ENCODE measurements around the gene CISD3.
A peak's percentile ranks its signal among the peaks of the same experiment; 100 is the strongest.

CISD3 gene

DNA sequence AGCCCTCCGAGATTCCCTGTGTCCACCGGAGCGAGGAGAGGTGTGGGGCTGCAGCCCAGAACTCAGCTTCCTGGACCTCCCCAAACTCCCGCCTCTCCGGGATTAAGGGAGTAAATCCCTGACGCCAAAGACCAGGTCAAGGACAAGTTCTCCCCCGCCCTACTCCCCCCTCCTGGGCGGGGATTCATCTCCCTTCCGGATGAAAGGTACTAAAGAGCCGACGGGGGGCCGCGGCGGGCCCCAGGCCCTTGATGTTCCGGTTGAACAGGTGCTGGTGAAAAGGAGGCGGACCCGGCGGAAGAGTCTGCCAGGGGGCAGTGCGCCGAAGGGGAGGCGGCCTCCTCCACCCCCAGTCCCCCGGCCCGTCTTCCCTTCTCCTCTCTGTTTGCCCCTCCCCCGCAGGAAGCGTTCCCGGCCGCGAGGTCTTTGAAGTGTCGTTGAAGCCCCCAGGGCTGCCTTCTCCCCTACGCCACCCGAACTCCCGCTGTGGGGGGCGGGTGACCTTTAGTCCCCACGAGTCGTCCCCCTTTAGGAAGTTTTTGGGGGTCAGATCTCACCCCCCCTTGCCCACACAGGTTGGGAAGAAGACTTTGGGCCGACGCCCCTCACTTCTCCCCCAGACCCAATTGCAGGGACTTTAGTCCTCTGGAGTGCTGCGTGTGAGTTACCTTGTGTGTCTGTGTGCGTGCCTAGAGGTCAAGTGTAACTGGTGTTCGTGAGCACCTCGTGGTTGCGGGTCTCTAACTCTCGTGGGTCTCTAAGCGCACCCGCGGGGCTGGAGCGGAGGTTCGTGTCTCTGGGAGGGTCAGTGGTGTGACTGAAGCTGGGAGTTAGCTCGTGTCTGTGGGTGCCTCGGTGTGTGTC lies 26.2 kb upstream of the CISD3 start:
- H3K27me3 Mint-ChIP-seq (ENCODE audit: low read depth): no peaks in the 10 kb centered on the region
- H3K4me1 Mint-ChIP-seq (ENCODE audit: low read depth): peaks cover 58% of the 10 kb centered on the region
- H3K36me3 Mint-ChIP-seq (ENCODE audit: low read depth): peaks cover 18% of the 10 kb centered on the region
- H3K9me3 Mint-ChIP-seq: no peaks in the 10 kb centered on the region
- H3K4me3 Mint-ChIP-seq: peak overlapping the region; percentile 98
- H3K27ac Mint-ChIP-seq: peak overlapping the region; percentile 100

DNA sequence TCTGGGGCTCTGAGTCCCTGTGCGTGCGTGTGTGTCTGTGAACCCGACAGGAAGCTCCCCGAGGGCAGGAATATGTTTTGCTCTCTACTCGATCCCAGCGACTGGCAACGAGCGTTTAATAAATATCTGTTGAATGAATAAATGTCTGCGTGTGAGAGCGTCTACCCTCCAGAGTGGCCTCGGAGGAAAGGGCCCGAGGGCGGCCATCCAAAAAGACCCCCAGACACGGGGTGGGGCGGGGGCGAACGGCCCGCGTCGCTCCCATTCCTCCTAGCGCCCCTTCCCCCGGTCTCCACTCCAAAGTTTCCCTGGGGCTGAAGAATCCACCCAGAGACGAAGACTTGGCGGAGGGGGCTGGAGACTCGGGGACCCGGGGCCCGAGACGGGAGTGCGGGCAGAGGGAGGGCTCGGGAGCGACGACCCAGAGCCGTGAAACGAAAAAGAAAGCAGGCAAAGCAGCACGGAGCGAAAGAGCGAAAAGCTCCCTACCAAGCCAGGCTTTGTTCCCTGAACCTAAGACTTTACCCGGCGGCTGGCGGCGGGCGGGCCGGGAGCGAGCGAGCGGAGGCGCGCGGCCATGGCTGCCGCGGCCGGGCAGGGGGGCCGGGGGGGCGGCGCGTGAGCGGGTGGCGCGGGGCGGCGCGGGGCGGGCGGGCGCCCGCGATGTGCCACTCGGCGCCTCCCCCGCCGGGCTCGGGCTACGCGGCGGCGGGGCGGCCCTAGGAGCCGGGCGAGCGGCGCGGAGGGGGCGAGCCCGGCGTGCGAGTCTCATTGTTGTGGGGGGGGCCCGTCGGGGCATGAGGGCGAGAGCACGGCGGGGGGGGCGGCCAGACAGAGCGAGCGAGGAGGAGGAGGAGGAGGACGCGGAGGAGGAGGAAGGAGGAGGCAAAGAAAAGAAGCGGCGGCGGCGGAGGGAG lies 25.3 kb upstream of the CISD3 start, which contains the start of gene MLLT6:
MLLT6 (plus strand) TSS at position 668 of the 917 bp plus-strand sequence. CDS start 360 bp downstream, outside the sequence.
- Mint-ChIP-seq H3K36me3 (ENCODE audit: low read depth) (peaks cover 24% of the 10 kb centered on the region), H3K27ac (peak within 1 kb of the TSS; percentile 100), H3K4me3 (peak within 1 kb of the TSS; percentile 98), H3K27me3 (ENCODE audit: low read depth) (no peaks in the 10 kb centered on the region), H3K4me1 (ENCODE audit: low read depth) (peaks cover 58% of the 10 kb centered on the region), H3K9me3 (no peaks in the 10 kb centered on the region)

GRCh38 chr17:38705523-38705802 lies 24.7 kb upstream of the CISD3 start:
- Mint-ChIP-seq H3K9me3 (no peaks in the 10 kb centered on the region), H3K27me3 (ENCODE audit: low read depth) (no peaks in the 10 kb centered on the region), H3K4me3 (peak overlapping the region; percentile 64), H3K36me3 (ENCODE audit: low read depth) (peaks cover 28% of the 10 kb centered on the region), H3K27ac (no peak overlapping the region), H3K4me1 (ENCODE audit: low read depth) (peaks cover 60% of the 10 kb centered on the region)

DNA sequence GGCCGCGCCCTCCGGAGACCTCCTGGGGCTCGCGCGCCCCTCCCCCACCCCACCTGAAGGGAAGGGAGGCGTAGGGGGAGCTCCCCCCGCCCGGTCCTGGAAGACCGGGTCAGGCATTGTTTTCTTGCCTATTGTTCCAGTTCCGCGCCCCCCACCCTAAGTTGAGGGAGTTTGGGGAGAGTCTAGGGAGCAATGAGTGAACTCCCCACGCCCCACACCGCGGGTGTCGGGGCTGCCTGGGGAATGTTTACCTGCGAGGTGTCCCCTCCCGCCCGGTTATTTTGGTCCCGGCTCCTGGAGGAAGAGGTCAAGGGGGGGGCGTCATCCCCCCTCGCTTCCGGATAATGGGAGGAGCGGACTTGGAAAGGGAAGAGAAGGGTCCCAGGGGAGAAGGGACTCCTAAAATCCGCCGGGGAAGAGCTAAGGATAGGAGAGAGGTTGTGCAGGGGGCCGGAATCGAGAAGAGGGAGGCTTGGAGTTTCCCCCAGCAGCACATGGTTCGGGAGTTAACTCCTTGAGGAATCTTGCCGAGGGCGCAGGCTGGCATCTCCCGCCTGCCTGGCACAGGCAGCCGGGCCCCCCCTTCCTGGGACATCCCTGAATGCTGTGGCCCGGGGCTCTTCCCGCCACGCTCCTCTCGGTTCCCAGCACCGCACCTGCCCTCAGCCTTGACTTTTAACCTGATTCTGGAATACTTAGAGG lies 24.2 kb upstream of the CISD3 start:
- no peaks in the 10 kb centered on the region for H3K9me3 Mint-ChIP-seq
- H3K27me3 Mint-ChIP-seq (ENCODE audit: low read depth): no peaks in the 10 kb centered on the region
- H3K4me3 Mint-ChIP-seq: peak overlapping the region; percentile 93
- H3K36me3 Mint-ChIP-seq (ENCODE audit: low read depth): peaks cover 31% of the 10 kb centered on the region
- H3K4me1 Mint-ChIP-seq (ENCODE audit: low read depth): peaks cover 61% of the 10 kb centered on the region
- H3K27ac Mint-ChIP-seq: peak overlapping the region; percentile 85

GRCh38 chr17:38706505-38707216 lies 23.5 kb upstream of the CISD3 start:
- Mint-ChIP-seq H3K36me3 (ENCODE audit: low read depth) (peaks cover 35% of the 10 kb centered on the region), H3K27me3 (ENCODE audit: low read depth) (no peaks in the 10 kb centered on the region), H3K4me1 (ENCODE audit: low read depth) (peaks cover 58% of the 10 kb centered on the region), H3K27ac (peak overlapping the region; percentile 84), H3K4me3 (peak overlapping the region; percentile 93), H3K9me3 (no peaks in the 10 kb centered on the region)

GRCh38 chr17:38707678-38708351 lies 22.3 kb upstream of the CISD3 start:
- Mint-ChIP-seq H3K4me3 (peak overlapping the region; percentile 93), H3K36me3 (ENCODE audit: low read depth) (peaks cover 35% of the 10 kb centered on the region), H3K4me1 (ENCODE audit: low read depth) (peaks cover 52% of the 10 kb centered on the region), H3K9me3 (no peaks in the 10 kb centered on the region), H3K27me3 (ENCODE audit: low read depth) (no peaks in the 10 kb centered on the region), H3K27ac (peak overlapping the region; percentile 20)

- no peaks in the 10 kb centered on the region for H3K9me3 Mint-ChIP-seq
Observed at GRCh38 chr17:38709104-38709820, 20.9 kb upstream of the CISD3 start.

DNA sequence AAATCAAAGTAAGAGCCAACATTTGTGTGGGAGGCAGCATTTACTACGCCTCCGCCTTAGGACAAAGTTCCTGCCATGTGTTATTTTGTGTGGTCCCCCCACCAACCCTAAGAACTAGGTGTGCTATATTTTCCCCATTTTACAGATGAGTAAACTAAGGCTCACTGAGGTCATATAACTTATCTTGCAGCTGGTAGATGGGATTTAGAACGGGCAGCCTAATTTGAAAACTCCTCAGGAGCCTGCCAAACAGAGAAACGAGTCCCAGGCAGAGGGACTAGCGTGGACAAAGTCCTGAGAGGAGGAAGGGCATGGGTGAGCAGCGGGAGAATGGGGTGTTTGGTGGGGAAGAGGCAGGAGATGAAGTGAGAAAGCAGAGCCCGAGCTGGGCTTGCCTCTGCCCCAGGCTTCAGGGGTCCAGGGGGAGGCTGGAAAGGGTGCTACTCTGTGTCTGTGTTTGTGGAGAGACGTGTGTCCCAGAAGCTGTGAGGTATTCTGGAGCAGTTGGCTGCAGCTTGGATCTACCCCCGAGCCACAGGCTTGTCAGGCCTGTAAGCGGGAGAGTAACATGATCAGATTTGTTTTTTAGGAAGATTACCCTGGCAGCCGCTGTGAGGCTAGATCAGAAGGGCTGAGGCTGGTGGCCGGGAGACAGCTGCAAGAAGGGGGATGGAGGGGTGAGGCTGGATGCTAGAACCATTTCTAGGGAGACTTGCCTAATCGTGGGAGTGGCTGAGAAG lies 20.1 kb upstream of the CISD3 start:
- Mint-ChIP-seq H3K4me3 (no peak overlapping the region), H3K36me3 (ENCODE audit: low read depth) (peaks cover 44% of the 10 kb centered on the region), H3K4me1 (ENCODE audit: low read depth) (peaks cover 46% of the 10 kb centered on the region), H3K27me3 (ENCODE audit: low read depth) (no peaks in the 10 kb centered on the region), H3K27ac (peak overlapping the region; percentile 55), H3K9me3 (no peaks in the 10 kb centered on the region)

More at GRCh38 chr17:38709104-38709820, 20.9 kb upstream of the CISD3 start:
- H3K27ac Mint-ChIP-seq: peak overlapping the region; percentile 32
- H3K36me3 Mint-ChIP-seq (ENCODE audit: low read depth): peaks cover 42% of the 10 kb centered on the region
- no peaks in the 10 kb centered on the region for H3K27me3 Mint-ChIP-seq (ENCODE audit: low read depth)
- no peak overlapping the region for H3K4me3 Mint-ChIP-seq
- H3K4me1 Mint-ChIP-seq (ENCODE audit: low read depth): peaks cover 46% of the 10 kb centered on the region

GRCh38 chr17:38710604-38710962 lies 19.6 kb upstream of the CISD3 start:
- Mint-ChIP-seq H3K36me3 (ENCODE audit: low read depth) (peaks cover 46% of the 10 kb centered on the region), H3K27ac (peak overlapping the region; percentile 46), H3K4me3 (no peak overlapping the region), H3K9me3 (no peaks in the 10 kb centered on the region), H3K27me3 (ENCODE audit: low read depth) (no peaks in the 10 kb centered on the region), H3K4me1 (ENCODE audit: low read depth) (peaks cover 49% of the 10 kb centered on the region)

GRCh38 chr17:38710985-38711384 lies 19.2 kb upstream of the CISD3 start:
- H3K27me3 Mint-ChIP-seq (ENCODE audit: low read depth): no peaks in the 10 kb centered on the region
- H3K36me3 Mint-ChIP-seq (ENCODE audit: low read depth): peaks cover 50% of the 10 kb centered on the region
- peak overlapping the region; percentile 36 for H3K27ac Mint-ChIP-seq
- peaks cover 53% of the 10 kb centered on the region for H3K4me1 Mint-ChIP-seq (ENCODE audit: low read depth)
- H3K9me3 Mint-ChIP-seq: no peaks in the 10 kb centered on the region
- H3K4me3 Mint-ChIP-seq: no peak overlapping the region

DNA sequence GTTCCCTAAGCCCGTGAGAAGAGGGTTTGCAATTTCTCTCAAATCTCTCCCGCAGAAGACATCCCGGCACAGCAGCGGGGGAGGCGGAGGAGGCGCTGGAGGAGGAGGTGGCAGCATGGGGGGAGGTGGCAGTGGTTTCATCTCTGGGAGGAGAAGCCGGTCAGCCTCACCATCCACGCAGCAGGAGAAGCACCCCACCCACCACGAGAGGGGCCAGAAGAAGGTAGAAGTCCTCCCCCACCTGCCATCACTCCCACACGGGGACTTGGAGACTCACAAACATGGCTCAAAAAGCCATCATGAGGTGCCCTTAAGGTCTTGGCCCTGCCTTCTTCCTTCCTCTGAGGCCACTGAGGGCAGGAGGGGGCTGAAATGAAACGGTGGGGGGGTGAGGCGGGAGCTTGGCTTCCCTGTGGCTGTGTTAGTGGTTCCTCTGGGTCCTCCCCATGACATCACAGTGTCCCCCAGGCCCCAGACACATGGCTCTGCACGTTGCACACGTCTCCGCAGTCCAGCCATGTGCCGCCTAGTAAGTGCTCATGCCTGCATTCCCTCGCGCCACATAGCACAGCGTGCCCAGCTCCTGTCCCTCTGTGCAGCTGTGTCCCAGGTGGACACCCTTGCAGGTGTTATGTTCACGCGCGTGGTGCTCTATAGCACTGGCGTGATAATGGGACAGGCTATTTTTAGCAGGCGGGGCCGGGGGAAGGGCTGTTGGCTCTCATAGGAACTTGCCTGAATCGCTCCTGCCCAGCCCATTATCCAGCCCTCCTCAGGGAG lies 18.2 kb upstream of the CISD3 start:
- no peaks in the 10 kb centered on the region for H3K27me3 Mint-ChIP-seq (ENCODE audit: low read depth)
- H3K4me1 Mint-ChIP-seq (ENCODE audit: low read depth): peaks cover 49% of the 10 kb centered on the region

DNA sequence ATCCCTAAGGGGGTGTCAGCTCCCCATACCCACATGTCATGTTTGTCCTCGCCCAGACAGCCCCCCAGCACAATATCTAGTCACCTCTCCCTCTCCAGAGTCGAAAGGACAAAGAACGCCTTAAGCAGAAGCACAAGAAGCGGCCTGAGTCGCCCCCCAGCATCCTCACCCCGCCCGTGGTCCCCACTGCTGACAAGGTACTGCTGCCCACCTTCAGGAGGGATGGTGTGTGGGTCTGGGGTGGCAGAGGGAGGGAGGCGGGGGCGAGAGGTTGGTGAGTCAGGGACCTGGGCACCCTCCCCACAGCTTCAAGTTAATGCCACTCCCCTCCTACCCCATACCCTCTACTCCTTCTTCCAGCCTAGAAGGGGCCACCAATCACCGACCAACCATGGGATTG lies 17.5 kb upstream of the CISD3 start:
- H3K9me3 Mint-ChIP-seq: no peaks in the 10 kb centered on the region
- no peak overlapping the region for H3K4me3 Mint-ChIP-seq
- H3K36me3 Mint-ChIP-seq (ENCODE audit: low read depth): peaks cover 53% of the 10 kb centered on the region
- H3K27ac Mint-ChIP-seq: no peak overlapping the region
- H3K4me1 Mint-ChIP-seq (ENCODE audit: low read depth): peaks cover 43% of the 10 kb centered on the region
- no peaks in the 10 kb centered on the region for H3K27me3 Mint-ChIP-seq (ENCODE audit: low read depth)

More for the DNA sequence above, 18.2 kb upstream of the CISD3 start:
- Mint-ChIP-seq H3K27ac (no peak overlapping the region), H3K9me3 (no peaks in the 10 kb centered on the region), H3K36me3 (ENCODE audit: low read depth) (peaks cover 57% of the 10 kb centered on the region), H3K4me3 (no peak overlapping the region)
